CD4-positive, alpha-beta T cell (primary cell): ENCODE data around the gene NT5DC1. TPM values are rescaled to one million over a fixed set of nuclear protein-coding genes. Genes with fewer than 3 reads are reported as not detected.

Source experiments
- ATAC-seq: fragments of 200-7000 bp; cut with Tn5 transposase; one replicate; pipeline ENCODE4 v1.10.0; 2022; ENCODE audit warnings: mild to moderate bottlenecking; ENCODE audit not compliant: poor library complexity
- CTCF ChIA-PET: fragments of 350-600 bp; sonication (Branson Sonifier 250); formaldehyde crosslinking; loops from one replicate; lab custom pipeline; 2021; ENCODE audit warnings: antibody characterized with exemption, inconsistent platforms; lab: Charles Lee
- POLR2A ChIA-PET: fragments of 350-600 bp; sonication (Branson Sonifier 250); formaldehyde crosslinking; loops from one replicate; lab custom pipeline; 2021; ENCODE audit warnings: antibody characterized with exemption, inconsistent platforms; lab: Charles Lee
- DNase-seq, 14 experiments: peaks; one replicate each; pipeline ENCODE4 v3.0.0-alpha.2; 2013 to 2020; ENCODE audit warnings: mixed read lengths in 2 of 14
- H3K27ac ChIP-seq, 2 donors: one replicate each; pipeline versions ENCODE4 v1.5.1 to v1.7.0; 2013; ENCODE audit warnings: low read length in 2 of 2, low read depth in 1 of 2, mild to moderate bottlenecking in 1 of 2
- H3K27me3 ChIP-seq, 2 experiments: 1 replicate in 1 of 2; 2 replicates in 1 of 2; pipeline versions ENCODE4 v1.6.1 to v1.7.0; 2013; ENCODE audit warnings: low read length in 2 of 2, control low read depth in 1 of 2, mild to moderate bottlenecking in 1 of 2, moderate library complexity in 1 of 2; ENCODE audit not compliant: insufficient read depth in 2 of 2, control insufficient read depth in 1 of 2
- H3K36me3 ChIP-seq: one replicate; pipeline ENCODE4 v1.6.1; 2013; ENCODE audit warnings: low read length, control low read depth; ENCODE audit not compliant: insufficient read depth
- H3K4me1 ChIP-seq: one replicate; pipeline ENCODE4 v1.6.1; 2013; ENCODE audit warnings: low read length, control low read depth; ENCODE audit not compliant: insufficient read depth
- H3K4me3 ChIP-seq: one replicate; pipeline ENCODE4 v1.5.1; 2013; ENCODE audit warnings: mild to moderate bottlenecking, low read length, moderate library complexity
- H3K9me3 ChIP-seq, 2 experiments: 1 replicate in 1 of 2; 2 replicates in 1 of 2; pipeline versions ENCODE4 v1.6.1 to v1.7.0; 2013; ENCODE audit warnings: low read length in 2 of 2, mild to moderate bottlenecking in 2 of 2, control low read depth in 1 of 2, moderate library complexity in 1 of 2; ENCODE audit not compliant: control insufficient read depth in 1 of 2, insufficient read depth in 1 of 2
- H3K27ac Mint-ChIP-seq: one replicate; pipeline ENCODE4 v1.8.0; 2020; ENCODE audit warnings: mixed read lengths
- H3K27me3 Mint-ChIP-seq: one replicate; pipeline ENCODE4 v1.8.0; 2021; ENCODE audit warnings: mixed read lengths
- H3K36me3 Mint-ChIP-seq: one replicate; pipeline ENCODE4 v1.8.0; 2021; ENCODE audit warnings: low read depth, mixed read lengths
- H3K4me1 Mint-ChIP-seq: one replicate; pipeline ENCODE4 v1.8.0; 2021; ENCODE audit warnings: low read depth, mixed read lengths
- H3K4me3 Mint-ChIP-seq: one replicate; pipeline ENCODE4 v1.8.0; 2020; ENCODE audit warnings: mild to moderate bottlenecking, mixed read lengths
- H3K9me3 Mint-ChIP-seq: one replicate; pipeline ENCODE4 v1.8.0; 2020; ENCODE audit warnings: mixed read lengths
- CTCF ChIP-seq: fragments of 200-600 bp; IDR thresholded peaks from one replicate; pipeline ENCODE4 v1.8.0; 2022; ENCODE audit warnings: antibody characterized with exemption, mild to moderate bottlenecking
- intact Hi-C, 2 experiments: fragments of 100-400 bp; cut with DNase I in 1 of 2; cut with micrococcal nuclease in 1 of 2; formaldehyde crosslinking; loops; one replicate each; pipeline versions ENCODE4 v1.15.1 to v1.9.0; 2023 to 2025; cut with DNase I, micrococcal nuclease
- total RNA-seq, 174 experiments: library from RNA in 2 of 174; stranded (reverse) in 2 of 174; gene quantifications; one replicate each; pipeline ENCODE4 v1.2.3 and lab custom pipeline; 2021 to 2026

The NT5DC1 gene
- total RNA-seq, 2 experiments from 2014 or later: 24.2 to 27.2 TPM

GRCh38 chr6:116201538-116201937, 100.9 kb downstream of the NT5DC1 start:
- TF ChIP-seq CTCF: no peak
- peaks cover 9% of the 10 kb centered on the region for H3K36me3 Mint-ChIP-seq
- intact Hi-C loops: no loop called here

DNA sequence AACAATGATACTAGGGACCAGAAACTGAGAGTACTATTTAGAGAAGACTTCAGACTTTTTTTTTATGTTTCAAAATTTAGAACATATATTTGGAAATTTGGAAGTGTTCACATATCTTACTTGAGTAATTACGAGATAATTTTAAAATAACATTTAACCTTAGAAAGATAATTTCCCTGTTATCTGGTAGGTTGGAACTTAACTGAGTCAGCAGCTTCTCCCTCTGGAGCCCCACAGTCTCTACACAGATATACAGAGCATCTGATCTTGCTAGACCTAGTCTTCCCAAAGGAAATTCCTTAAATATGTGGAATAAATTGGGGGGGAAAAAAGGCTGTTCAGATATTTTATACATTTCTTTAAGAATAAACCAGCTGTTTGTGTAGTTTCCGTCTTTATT, 104.6 kb downstream of the NT5DC1 start:
- Histone ChIP-seq H3K4me3 (no peak overlapping the region), H3K27me3 (no peaks in the 10 kb centered on the region), H3K36me3 (no peaks in the 10 kb centered on the region), H3K27ac (no peak overlapping the region), H3K4me1 (no peaks in the 10 kb centered on the region), H3K9me3 (no peaks in the 10 kb centered on the region)
- DNase-seq (no peak), ATAC-seq (no peak)
- intact Hi-C loops: no loop called here
- CTCF ChIA-PET: interaction anchor here (1.2 kb wide), 1 partner anchor 21 kb away, joined by 3 read pairs; no protein-coding TSS in a partner anchor
- H3K4me1 Mint-ChIP-seq: peaks cover 3% of the 10 kb centered on the region
- POLR2A ChIA-PET: no interaction called here
- H3K9me3 Mint-ChIP-seq: no peaks in the 10 kb centered on the region
- no peak overlapping the region for H3K27ac Mint-ChIP-seq
- H3K36me3 Mint-ChIP-seq: no peaks in the 10 kb centered on the region
- H3K4me3 Mint-ChIP-seq: no peak overlapping the region
- H3K27me3 Mint-ChIP-seq: no peaks in the 10 kb centered on the region
- no peak for TF ChIP-seq CTCF

More at GRCh38 chr6:116201538-116201937, 100.9 kb downstream of the NT5DC1 start:
- no peak overlapping the region for H3K4me3 ChIP-seq
- POLR2A ChIA-PET: no interaction called here
- no peaks in the 10 kb centered on the region for H3K27me3 ChIP-seq
- Mint-ChIP-seq H3K27ac (no peak overlapping the region), H3K4me3 (no peak overlapping the region), H3K9me3 (no peaks in the 10 kb centered on the region), H3K4me1 (peaks cover 3% of the 10 kb centered on the region), H3K27me3 (no peaks in the 10 kb centered on the region)
- peaks cover 6% of the 10 kb centered on the region for H3K36me3 ChIP-seq
- no peak for DNase-seq
- H3K27ac ChIP-seq: no peak overlapping the region
- H3K9me3 ChIP-seq: no peaks in the 10 kb centered on the region
- CTCF ChIA-PET: interaction anchor here (0.6 kb wide), 1 partner anchor 46 kb away, joined by 3 read pairs; no protein-coding TSS in a partner anchor
- H3K4me1 ChIP-seq: no peaks in the 10 kb centered on the region
- ATAC-seq: no peak

- H3K36me3 Mint-ChIP-seq: no peaks in the 10 kb centered on the region
Measured at GRCh38 chr6:116206231-116206903, 105.7 kb downstream of the NT5DC1 start.

More at GRCh38 chr6:116206231-116206903, 105.7 kb downstream of the NT5DC1 start:
- Mint-ChIP-seq H3K27me3 (no peaks in the 10 kb centered on the region), H3K4me1 (peaks cover 3% of the 10 kb centered on the region), H3K27ac (no peak overlapping the region), H3K4me3 (no peak overlapping the region), H3K9me3 (no peaks in the 10 kb centered on the region)
- Histone ChIP-seq H3K27ac (no peak overlapping the region), H3K9me3 (no peaks in the 10 kb centered on the region), H3K27me3 (no peaks in the 10 kb centered on the region), H3K36me3 (no peaks in the 10 kb centered on the region), H3K4me1 (no peaks in the 10 kb centered on the region), H3K4me3 (no peak overlapping the region)
- intact Hi-C loops: no loop called here
- DNase-seq (no peak), ATAC-seq (no peak)
- no peak for TF ChIP-seq CTCF
- CTCF ChIA-PET: interaction anchor here (1.0 kb wide), 1 partner anchor 16 kb away, joined by 3 read pairs; no protein-coding TSS in a partner anchor
- POLR2A ChIA-PET: no interaction called here
